Breast epithelium (tissue), 3 donors: Measurements from ENCODE around the gene PRKCE.

Experiments used
- POLR2AphosphoS5 ChIP-seq, 3 donors: sonication (generic); formaldehyde crosslinking; IDR thresholded peaks; one replicate each; pipeline ENCODE4 v1.6.1; 2017; ENCODE audit warnings: antibody characterized with exemption in 3 of 3
- TF ChIP-seq, protein P1 (sequence below), 3 donors: fragments of 450-650 bp; IDR thresholded peaks; one replicate each; pipeline ENCODE4 v1.5.1; 2016 to 2017; ENCODE audit warnings: antibody characterized with exemption in 3 of 3, mild to moderate bottlenecking in 3 of 3, moderate library complexity in 3 of 3

GRCh38 chr2:45879936-45880335, 228.5 kb downstream of the PRKCE start:
- TF ChIP-seq, protein P1, sequence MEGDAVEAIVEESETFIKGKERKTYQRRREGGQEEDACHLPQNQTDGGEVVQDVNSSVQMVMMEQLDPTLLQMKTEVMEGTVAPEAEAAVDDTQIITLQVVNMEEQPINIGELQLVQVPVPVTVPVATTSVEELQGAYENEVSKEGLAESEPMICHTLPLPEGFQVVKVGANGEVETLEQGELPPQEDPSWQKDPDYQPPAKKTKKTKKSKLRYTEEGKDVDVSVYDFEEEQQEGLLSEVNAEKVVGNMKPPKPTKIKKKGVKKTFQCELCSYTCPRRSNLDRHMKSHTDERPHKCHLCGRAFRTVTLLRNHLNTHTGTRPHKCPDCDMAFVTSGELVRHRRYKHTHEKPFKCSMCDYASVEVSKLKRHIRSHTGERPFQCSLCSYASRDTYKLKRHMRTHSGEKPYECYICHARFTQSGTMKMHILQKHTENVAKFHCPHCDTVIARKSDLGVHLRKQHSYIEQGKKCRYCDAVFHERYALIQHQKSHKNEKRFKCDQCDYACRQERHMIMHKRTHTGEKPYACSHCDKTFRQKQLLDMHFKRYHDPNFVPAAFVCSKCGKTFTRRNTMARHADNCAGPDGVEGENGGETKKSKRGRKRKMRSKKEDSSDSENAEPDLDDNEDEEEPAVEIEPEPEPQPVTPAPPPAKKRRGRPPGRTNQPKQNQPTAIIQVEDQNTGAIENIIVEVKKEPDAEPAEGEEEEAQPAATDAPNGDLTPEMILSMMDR (IDR thresholded peaks at IDR 0.05) = no peak
- TF ChIP-seq POLR2AphosphoS5 (IDR thresholded peaks at IDR 0.05) = no peak
